Adipose tissue (tissue), 3 donors: ENCODE data around the gene HECTD4. TPM values are rescaled to one million over a fixed set of nuclear protein-coding genes. Genes with fewer than 3 reads are reported as not detected.
"Not testable (repeated sequence)": the region's sequence is repeated elsewhere in the genome, so short reads cannot be mapped to it uniquely, and the experiment has no call there.

Experiments
- H3K27ac ChIP-seq: one replicate; pipeline ENCODE4 v1.5.1; 2013; ENCODE audit warnings: low read depth, low read length
- WGBS, 3 donors: extraction: QIAGEN DNeasy Blood & Tissue Kit; methylation state at CpG; one replicate each; pipeline ENCODE4 v1.1.7; 2013; 5-methylcytosine and 5-hydroxymethylcytosine counted together
- polyA plus RNA-seq, 3 donors: library from polyadenylated mRNA; stranded (reverse); fragments of 200-250 nt; gene quantifications; one replicate each; pipeline ENCODE4 v1.2.3, GENCODE V29; 2013
- donor health status: healthy with polysubstance abuse.
- donor health status: Bipolar disorder and iron deficiency.
- donor health status: healthy.

Gene HECTD4
- polyA plus RNA-seq, 3 donors, result 4.0 to 16.6 (median 10.1) TPM

- no peak overlapping the region for H3K27ac ChIP-seq
- WGBS, 3 donors, result 65 to 82% (median 75%) methylated on average over 6 of the region's 6 CpGs
Observed at GRCh38 chr12:112368856-112369255, 13.4 kb downstream of the HECTD4 start.

- 84 to 89% (median 89%) methylated on average over 3 of the region's 3 CpGs for WGBS, 3 donors
- H3K27ac ChIP-seq, result no peak overlapping the region
Observed at GRCh38 chr12:112367965-112368364, 14.3 kb downstream of the HECTD4 start.

- WGBS, 3 donors, result 97 to 100% (median 97%) methylated on average over 3 of the region's 3 CpGs
- no peak overlapping the region for H3K27ac ChIP-seq
Observed at GRCh38 chr12:112362310-112362709, 19.9 kb downstream of the HECTD4 start.

- H3K27ac ChIP-seq, result no peak overlapping the region
- 78 to 97% (median 97%) methylated on average over 4 of the region's 4 CpGs for WGBS, 3 donors
Observed at GRCh38 chr12:112361271-112361670, 21.0 kb downstream of the HECTD4 start.

- 91 to 97% (median 94%) methylated on average over 4 of the region's 4 CpGs for WGBS, 3 donors
- H3K27ac ChIP-seq, result no peak overlapping the region
Observed at GRCh38 chr12:112359290-112359689, 22.9 kb downstream of the HECTD4 start.

GRCh38 chr12:112357214-112357613 is 25.0 kb downstream of the HECTD4 start:
- H3K27ac ChIP-seq, result no peak overlapping the region
- 73 to 80% (median 76%) methylated on average over 2 of the region's 2 CpGs for WGBS, 3 donors

GRCh38 chr12:112354399-112354798 is 27.8 kb downstream of the HECTD4 start:
- 85 to 89% (median 87%) methylated on average over 4 of the region's 4 CpGs for WGBS, 3 donors
- no peak overlapping the region for H3K27ac ChIP-seq

GRCh38 chr12:112353393-112353792 is 28.8 kb downstream of the HECTD4 start:
- WGBS, 3 donors, result 68 to 86% (median 82%) methylated on average over 3 of the region's 3 CpGs
- no peak overlapping the region for H3K27ac ChIP-seq

- WGBS, 3 donors, result 86 to 100% (median 95%) methylated on average over 1 of the region's 1 CpG
- H3K27ac ChIP-seq, result no peak overlapping the region
Observed at GRCh38 chr12:112352921-112353320, 29.3 kb downstream of the HECTD4 start.

GRCh38 chr12:112350593-112351592 is 31.3 kb downstream of the HECTD4 start:
- 57 to 84% (median 58%) methylated on average over 3 of the region's 3 CpGs for WGBS, 3 donors
- H3K27ac ChIP-seq, result no peak overlapping the region

- WGBS, 3 donors, result 34 to 67% (median 39%) methylated on average over 2 of the region's 2 CpGs
- no peak overlapping the region for H3K27ac ChIP-seq
Observed at GRCh38 chr12:112349431-112349830, 32.8 kb downstream of the HECTD4 start.

- 94 to 97% (median 96%) methylated on average over 6 of the region's 6 CpGs for WGBS, 3 donors
- H3K27ac ChIP-seq, result not testable (repeated sequence)
Observed at GRCh38 chr12:112348926-112349325, 33.3 kb downstream of the HECTD4 start.

GRCh38 chr12:112347581-112347982 is 34.6 kb downstream of the HECTD4 start:
- H3K27ac ChIP-seq, result no peak overlapping the region
- 58 to 87% (median 80%) methylated on average over 2 of the region's 2 CpGs for WGBS, 3 donors

- H3K27ac ChIP-seq, result no peak overlapping the region
- 74 to 88% (median 77%) methylated on average over 1 of the region's 1 CpG for WGBS, 3 donors
Observed at GRCh38 chr12:112346194-112346593, 36.0 kb downstream of the HECTD4 start.

- H3K27ac ChIP-seq, result no peak overlapping the region
- 94 to 98% (median 97%) methylated on average over 1 of the region's 1 CpG for WGBS, 3 donors
Observed at GRCh38 chr12:112344220-112344619, 38.0 kb downstream of the HECTD4 start.

- no peak overlapping the region for H3K27ac ChIP-seq
- WGBS, 3 donors, result 65 to 72% (median 71%) methylated on average over 3 of the region's 3 CpGs
Observed at GRCh38 chr12:112342587-112342986, 39.6 kb downstream of the HECTD4 start.

- 61 to 80% (median 72%) methylated on average over 4 of the region's 4 CpGs for WGBS, 3 donors
- H3K27ac ChIP-seq, result no peak overlapping the region
Observed at GRCh38 chr12:112341046-112341825, 41.0 kb downstream of the HECTD4 start.

GRCh38 chr12:112340230-112340629 is 42.0 kb downstream of the HECTD4 start:
- WGBS, 3 donors, result 84 to 92% (median 89%) methylated on average over 3 of the region's 3 CpGs

GRCh38 chr12:112334999-112335398 is 47.2 kb downstream of the HECTD4 start:
- H3K27ac ChIP-seq, result not testable (repeated sequence)
- WGBS, 3 donors, result 92 to 100% (median 95%) methylated on average over 1 of the region's 1 CpG

More at GRCh38 chr12:112340230-112340629, 42.0 kb downstream of the HECTD4 start:
- H3K27ac ChIP-seq, result no peak overlapping the region
